D721Med (cell line): Measurements from ENCODE around the gene FARS2.

Experiments used
- DNase-seq: peaks from one replicate; pipeline ENCODE4 v3.0.0; 2011; ENCODE audit warnings: low spot score; ENCODE audit not compliant: insufficient read length
- FAIRE-seq: peaks from 2 replicates; lab custom pipeline; 2011; peaks lifted over from hg19 to GRCh38; lab: Jason Lieb, UNC
- TF ChIP-seq, protein P1 (sequence below): IDR thresholded peaks from 2 replicates; pipeline ENCODE4 v1.5.1; 2012; ENCODE audit warnings: mild to moderate bottlenecking, control low read depth; ENCODE audit not compliant: insufficient read depth; ENCODE audit errors: missing control alignments

The FARS2 gene

DNA sequence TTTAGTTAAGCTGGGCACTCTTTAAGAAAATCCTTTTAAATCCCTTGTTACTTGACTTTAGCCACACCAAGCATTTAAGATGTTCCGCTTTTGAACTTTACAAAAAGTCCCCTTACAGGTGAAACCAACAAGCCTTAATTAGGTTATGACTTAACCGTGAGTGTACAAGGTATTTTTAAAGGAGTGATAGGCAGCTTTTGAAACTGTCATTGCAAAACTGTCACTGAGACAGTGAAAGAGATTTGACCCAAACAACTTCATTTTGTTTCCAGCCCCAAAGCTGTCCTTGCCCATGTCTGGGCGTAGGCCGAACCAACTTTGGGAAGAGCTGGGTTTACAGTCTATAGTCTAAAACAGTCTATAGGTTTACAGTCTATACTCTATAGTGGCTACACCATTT lies 305.4 kb downstream of the FARS2 start:
- DNase-seq (no peak), FAIRE-seq (no peak)
- TF ChIP-seq, protein P1, sequence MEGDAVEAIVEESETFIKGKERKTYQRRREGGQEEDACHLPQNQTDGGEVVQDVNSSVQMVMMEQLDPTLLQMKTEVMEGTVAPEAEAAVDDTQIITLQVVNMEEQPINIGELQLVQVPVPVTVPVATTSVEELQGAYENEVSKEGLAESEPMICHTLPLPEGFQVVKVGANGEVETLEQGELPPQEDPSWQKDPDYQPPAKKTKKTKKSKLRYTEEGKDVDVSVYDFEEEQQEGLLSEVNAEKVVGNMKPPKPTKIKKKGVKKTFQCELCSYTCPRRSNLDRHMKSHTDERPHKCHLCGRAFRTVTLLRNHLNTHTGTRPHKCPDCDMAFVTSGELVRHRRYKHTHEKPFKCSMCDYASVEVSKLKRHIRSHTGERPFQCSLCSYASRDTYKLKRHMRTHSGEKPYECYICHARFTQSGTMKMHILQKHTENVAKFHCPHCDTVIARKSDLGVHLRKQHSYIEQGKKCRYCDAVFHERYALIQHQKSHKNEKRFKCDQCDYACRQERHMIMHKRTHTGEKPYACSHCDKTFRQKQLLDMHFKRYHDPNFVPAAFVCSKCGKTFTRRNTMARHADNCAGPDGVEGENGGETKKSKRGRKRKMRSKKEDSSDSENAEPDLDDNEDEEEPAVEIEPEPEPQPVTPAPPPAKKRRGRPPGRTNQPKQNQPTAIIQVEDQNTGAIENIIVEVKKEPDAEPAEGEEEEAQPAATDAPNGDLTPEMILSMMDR, result no peak

DNA sequence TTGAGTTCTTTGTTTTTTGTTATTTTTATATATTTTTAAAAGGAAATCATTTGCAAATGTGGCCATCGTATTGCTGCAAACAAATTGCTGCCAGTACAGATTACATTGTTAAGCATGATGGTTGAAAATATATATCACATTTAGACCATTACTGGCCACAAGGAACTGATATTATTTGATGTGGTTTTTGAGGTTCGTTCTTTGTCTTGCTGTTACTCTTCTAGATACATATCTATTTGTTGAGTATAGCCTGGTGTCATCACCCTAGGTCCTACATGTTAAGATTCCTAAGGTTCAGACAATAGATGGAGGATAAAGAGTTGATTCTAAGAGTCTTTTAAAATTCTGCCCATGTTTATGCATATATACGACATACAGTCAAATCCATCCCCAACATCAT lies 306.0 kb downstream of the FARS2 start:
- FAIRE-seq (no peak), DNase-seq (no peak)
- TF ChIP-seq, protein P1, result no peak

DNA sequence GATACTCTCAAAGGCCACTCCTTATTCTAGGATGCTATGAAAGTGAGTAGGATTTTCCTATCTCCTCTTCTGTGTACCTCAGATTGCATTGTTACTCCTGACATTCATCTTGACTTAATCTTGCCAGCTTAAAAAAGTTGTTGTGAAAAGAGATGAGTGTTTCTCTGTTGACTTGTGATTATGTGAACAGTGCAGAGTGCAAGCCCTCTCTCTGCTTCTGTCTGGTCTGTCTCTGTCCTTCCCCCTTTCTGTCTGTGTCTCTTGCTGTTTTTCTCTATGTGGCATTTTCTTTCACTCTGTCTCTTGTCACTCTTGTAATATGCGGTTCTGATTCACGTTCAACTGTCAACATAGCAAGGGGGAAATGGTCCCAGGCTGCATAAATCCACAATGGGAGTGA lies 306.6 kb downstream of the FARS2 start:
- no peak for FAIRE-seq
- TF ChIP-seq, protein P1, result no peak
- DNase-seq, result no peak

DNA sequence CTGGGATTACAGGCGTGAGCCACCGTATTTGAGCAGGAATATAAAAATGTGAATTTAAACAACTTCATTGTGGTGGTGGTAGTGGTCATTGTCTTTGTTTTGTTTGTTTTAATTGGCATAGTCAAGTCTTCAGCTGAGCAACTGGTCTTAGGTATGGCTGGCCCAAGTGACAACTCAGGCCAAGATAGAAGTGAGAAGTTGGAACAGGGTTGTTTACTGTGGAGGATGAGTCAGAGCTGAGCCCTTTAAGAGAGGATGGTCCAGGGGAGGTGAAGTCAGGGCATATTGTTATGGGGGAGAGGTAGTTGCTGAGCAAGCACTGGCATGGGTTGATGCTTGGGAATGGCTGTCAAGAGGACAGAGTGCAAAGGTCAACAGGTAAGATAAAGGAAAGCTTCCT lies 308.2 kb downstream of the FARS2 start:
- TF ChIP-seq, protein P1, result no peak
- FAIRE-seq, result no peak
- DNase-seq, result no peak

DNA sequence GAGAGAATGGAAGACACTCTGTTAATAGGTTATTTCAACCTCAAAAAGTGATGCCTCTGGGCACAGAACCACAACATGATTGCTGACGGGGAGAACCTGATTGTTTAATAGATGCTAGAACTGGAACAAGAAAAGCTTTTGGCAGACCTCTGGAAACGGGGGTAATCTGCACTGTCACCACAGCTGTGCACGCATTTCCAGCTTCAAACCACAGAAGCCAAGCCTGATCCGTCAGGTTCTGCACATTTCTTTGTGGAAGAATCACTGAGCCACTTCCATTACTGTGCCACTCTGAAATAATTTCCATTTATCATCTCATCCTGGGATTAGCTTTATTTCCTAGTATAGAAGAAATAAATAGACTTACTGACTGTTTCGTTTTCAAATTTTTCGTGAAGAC lies 309.3 kb downstream of the FARS2 start:
- DNase-seq, result no peak
- no peak for FAIRE-seq
- TF ChIP-seq, protein P1, result no peak

DNA sequence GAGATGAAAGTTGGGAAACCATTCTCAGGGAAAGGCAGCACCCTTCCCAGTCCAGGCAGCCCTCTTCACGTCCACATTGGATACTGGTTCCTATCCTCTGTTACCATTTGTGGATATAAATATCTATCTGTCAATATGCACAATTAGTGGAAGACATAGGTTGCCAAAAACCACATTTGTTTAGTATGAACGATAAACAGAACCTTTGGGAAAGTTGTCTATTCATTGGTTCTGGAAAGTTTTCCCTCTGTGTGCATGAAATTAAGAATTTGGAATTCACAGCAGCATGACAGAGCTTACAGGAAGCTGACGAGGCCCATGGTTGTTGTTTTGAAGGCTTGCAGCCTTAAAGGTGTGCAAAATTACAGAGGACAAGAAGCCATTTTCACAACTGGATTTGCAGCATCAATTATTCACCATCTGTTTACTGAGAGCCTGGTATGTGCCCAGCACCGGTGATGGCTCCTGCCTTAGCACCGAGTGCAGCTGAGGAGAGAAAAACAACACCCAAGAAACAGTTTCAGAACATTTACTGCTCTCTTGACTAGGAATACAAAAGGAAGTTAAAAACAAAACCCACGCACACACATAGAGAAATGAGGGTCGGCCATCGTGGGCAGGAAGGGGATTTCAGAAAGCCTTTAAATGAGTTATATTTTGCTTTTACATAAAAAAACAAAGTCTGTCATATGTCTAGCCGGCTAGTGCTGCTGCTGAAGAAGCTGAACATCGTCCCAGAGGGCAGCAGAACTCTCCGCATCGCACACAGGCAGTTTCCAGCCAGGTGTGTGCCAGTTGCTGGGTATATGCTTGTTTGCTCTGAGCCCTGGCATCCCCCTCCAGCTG lies 319.6 kb downstream of the FARS2 start:
- TF ChIP-seq, protein P1, result no peak
- FAIRE-seq (no peak), DNase-seq (no peak)

DNA sequence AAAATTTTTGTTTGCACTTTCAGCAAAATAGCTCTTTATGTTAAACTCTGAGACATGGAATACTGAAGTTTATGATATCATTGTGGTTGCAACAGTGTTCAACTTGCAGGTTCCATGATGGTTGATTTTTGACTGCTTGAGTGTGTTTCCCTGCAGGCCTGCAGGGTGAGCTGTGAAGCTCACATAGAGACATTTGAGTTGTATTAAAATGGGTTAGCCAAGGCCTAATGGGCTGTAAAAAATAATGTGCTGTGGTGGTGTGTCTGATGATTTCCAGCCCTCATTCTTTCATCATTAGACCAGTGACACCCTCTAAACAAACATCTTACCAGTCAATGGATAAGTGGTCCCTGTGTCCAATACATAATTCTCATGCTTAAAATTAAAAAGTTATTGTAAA lies 321.4 kb downstream of the FARS2 start:
- TF ChIP-seq, protein P1, result no peak
- FAIRE-seq (no peak), DNase-seq (no peak)
